LHCN-M2 (cell line): Measurements from ENCODE around the gene FAM53A. TPM values are rescaled to one million over a fixed set of nuclear protein-coding genes. Genes with fewer than 3 reads are reported as not detected.
A peak's percentile ranks its signal among the peaks of the same experiment; 100 is the strongest.
"Not testable (repeated sequence)": the region's sequence is repeated elsewhere in the genome, so short reads cannot be mapped to it uniquely, and the experiment has no call there.

Experiments
- DNase-seq: peaks from one replicate; pipeline ENCODE4 v3.0.0-alpha.2; 2012; ENCODE audit warnings: low read depth
- total RNA-seq: library from RNA; depleted of rRNA; stranded (reverse); fragments of >200 nt; gene quantifications from 2 replicates; pipeline ENCODE4 v1.2.3, GENCODE V29; 2014

FAM53A gene
- total RNA-seq, 1 experiment from 2014 or later: 12.3 TPM

- DNase-seq: not testable (repeated sequence)
These were observed 76.5 kb downstream of the FAM53A start for GRCh38 chr4:1607436-1608195.

GRCh38 chr4:1604706-1605205 lies 79.4 kb downstream of the FAM53A start:
- no peak for DNase-seq

- no peak for DNase-seq
These were observed 79.9 kb downstream of the FAM53A start for GRCh38 chr4:1604181-1604705.

- no peak for DNase-seq
These were observed 80.5 kb downstream of the FAM53A start for GRCh38 chr4:1603413-1604135.

- no peak for DNase-seq
These were observed 81.3 kb downstream of the FAM53A start for GRCh38 chr4:1602655-1603412.

GRCh38 chr4:1601852-1602654 lies 82.1 kb downstream of the FAM53A start:
- no peak for DNase-seq

- no peak for DNase-seq
These were observed 82.6 kb downstream of the FAM53A start for GRCh38 chr4:1601533-1601835.

GRCh38 chr4:1600811-1601532 lies 83.1 kb downstream of the FAM53A start:
- DNase-seq: peak; percentile 1

- no peak for DNase-seq
These were observed 83.8 kb downstream of the FAM53A start for GRCh38 chr4:1600211-1600780.

- DNase-seq: no peak
These were observed 84.5 kb downstream of the FAM53A start for GRCh38 chr4:1599491-1600210.

- DNase-seq: no peak
These were observed 85.1 kb downstream of the FAM53A start for GRCh38 chr4:1599026-1599481.

GRCh38 chr4:1598206-1599025 lies 85.7 kb downstream of the FAM53A start:
- DNase-seq: no peak

GRCh38 chr4:1597021-1597931 lies 86.8 kb downstream of the FAM53A start:
- no peak for DNase-seq

GRCh38 chr4:1596393-1596792 lies 87.7 kb downstream of the FAM53A start:
- no peak for DNase-seq

- no peak for DNase-seq
These were observed 88.3 kb downstream of the FAM53A start for GRCh38 chr4:1595789-1596325.

GRCh38 chr4:1594871-1595788 lies 89.0 kb downstream of the FAM53A start:
- DNase-seq: no peak
